Liver (tissue), 9 donors: ENCODE results near the gene PSG5. TPM values are rescaled to one million over a fixed set of nuclear protein-coding genes. Genes with fewer than 3 reads are reported as not detected.
"Not testable (repeated sequence)": the region's sequence is repeated elsewhere in the genome, so short reads cannot be mapped to it uniquely, and the experiment has no call there.

ENCODE experiments used
- DNase-seq: peaks from one replicate; pipeline ENCODE4 v3.0.0-alpha.2; 2017; ENCODE audit warnings: low spot score
- H3K27ac ChIP-seq, 2 donors: one replicate each; pipeline ENCODE4 v1.7.0; 2013; ENCODE audit warnings: inconsistent platforms in 2 of 2, low read length in 2 of 2, control low read depth in 1 of 2, low read depth in 1 of 2, mild to moderate bottlenecking in 1 of 2
- H3K27me3 ChIP-seq, 4 donors: one replicate each; pipeline versions ENCODE4 v1.6.1 to v1.7.0; 2013; ENCODE audit warnings: low read length in 3 of 4, inconsistent platforms in 1 of 4, mild to moderate bottlenecking in 1 of 4, moderate library complexity in 1 of 4; ENCODE audit not compliant: control insufficient read depth in 4 of 4, insufficient read depth in 4 of 4
- H3K36me3 ChIP-seq, 4 donors: one replicate each; pipeline versions ENCODE4 v1.6.1 to v1.7.0; 2013; ENCODE audit warnings: low read length in 3 of 4, mild to moderate bottlenecking in 3 of 4, low read depth in 1 of 4, moderate library complexity in 1 of 4; ENCODE audit not compliant: control insufficient read depth in 4 of 4, insufficient read depth in 3 of 4
- H3K4me1 ChIP-seq, 4 donors: one replicate each; pipeline versions ENCODE4 v1.6.1 to v1.7.0; 2013; ENCODE audit warnings: low read length in 3 of 4, mild to moderate bottlenecking in 3 of 4, moderate library complexity in 1 of 4; ENCODE audit not compliant: control insufficient read depth in 4 of 4, insufficient read depth in 4 of 4
- H3K4me3 ChIP-seq, 3 donors: one replicate each; pipeline versions ENCODE4 v1.6.1 to v1.7.0; 2013; ENCODE audit warnings: low read length in 3 of 3, control low read depth in 1 of 3, low read depth in 1 of 3, mild to moderate bottlenecking in 1 of 3
- H3K9ac ChIP-seq, 2 donors: one replicate each; pipeline ENCODE4 v1.7.0; 2013; ENCODE audit warnings: low read length in 2 of 2, mild to moderate bottlenecking in 2 of 2, moderate library complexity in 2 of 2, control low read depth in 1 of 2, low read depth in 1 of 2
- H3K9me3 ChIP-seq, 4 donors: one replicate each; pipeline versions ENCODE4 v1.6.1 to v1.7.0; 2013; ENCODE audit warnings: low read length in 3 of 4; ENCODE audit not compliant: control insufficient read depth in 4 of 4
- CTCF ChIP-seq: fragments of 150-350 bp; IDR thresholded peaks from 2 replicates; pipeline ENCODE4 v1.5.1; 2017; ENCODE audit warnings: improper control_type of control experiment, low read depth, low read length; ENCODE audit not compliant: missing input control
- FOXA1 ChIP-seq: IDR thresholded peaks from 2 replicates; pipeline ENCODE4 v1.6.1; 2016; ENCODE audit warnings: antibody characterized with exemption
- FOXA2 ChIP-seq: IDR thresholded peaks from 2 replicates; pipeline ENCODE4 v1.6.1; 2016; ENCODE audit warnings: antibody characterized with exemption
- GABPA ChIP-seq, 2 donors: IDR thresholded peaks in 1 of 2; conservative IDR thresholded peaks in 1 of 2; 2 replicates each; pipeline ENCODE4 v1.6.1; 2016; ENCODE audit warnings: antibody characterized with exemption in 2 of 2, mild to moderate bottlenecking in 1 of 2, moderate library complexity in 1 of 2
- JUND ChIP-seq, 2 donors: IDR thresholded peaks; 2 replicates each; pipeline ENCODE4 v1.6.1; 2016; ENCODE audit warnings: antibody characterized with exemption in 2 of 2
- RAD21 ChIP-seq, 2 donors: IDR thresholded peaks; 2 replicates each; pipeline ENCODE4 v1.6.1; 2016; ENCODE audit warnings: antibody characterized with exemption in 2 of 2, mild to moderate bottlenecking in 2 of 2
- RXRA ChIP-seq, 2 donors: IDR thresholded peaks; 2 replicates each; pipeline ENCODE4 v1.6.1; 2017 to 2018; ENCODE audit warnings: antibody characterized with exemption in 2 of 2, mild to moderate bottlenecking in 1 of 2
- WGBS: extraction: QIAGEN DNeasy Blood & Tissue Kit; methylation state at CpG from one replicate; pipeline ENCODE4 v1.1.7; 2013; 5-methylcytosine and 5-hydroxymethylcytosine counted together
- polyA plus RNA-seq, 2 donors: library from polyadenylated mRNA; stranded (reverse) in 1 of 2; unstranded in 1 of 2; fragments of 200-250 nt in 1 of 2; fragments of >200 nt in 1 of 2; fragmentation: Nextera tagmentation in 1 of 2; extraction: Ambion mirVana in 1 of 2; gene quantifications; one replicate each; pipeline versions ENCODE4 v1.2.1 to v1.2.3, GENCODE V29; 2013 to 2015
- total RNA-seq, 2 donors: library from RNA; depleted of rRNA; stranded (reverse); fragments of >200 nt; gene quantifications; one replicate each; pipeline ENCODE4 v1.2.3, GENCODE V29; 2014
- donor health status: healthy.
- donor health status: healthy.
- donor health status: healthy.
- donor health status: healthy.
- donor health status: healthy.

The PSG5 gene
- total and polyA plus RNA-seq, 4 donors, result not detected

GRCh38 chr19:43124360-43124759 lies 62.0 kb downstream of the PSG5 start:
- Histone ChIP-seq H3K4me3 (no peak overlapping the region), H3K4me1 (peaks cover 0 to 3% (median 0%) of the 10 kb centered on the region in 4 donors), H3K27ac (no peak overlapping the region), H3K27me3 (no peaks in the 10 kb centered on the region), H3K36me3 (no peaks in the 10 kb centered on the region), H3K9ac (no peak overlapping the region), H3K9me3 (no peaks in the 10 kb centered on the region)
- WGBS, result 64% methylated on average over 2 of the region's 2 CpGs
- no peak for DNase-seq
- TF ChIP-seq FOXA1, result no peak
- TF ChIP-seq FOXA2, result no peak
- TF ChIP-seq GABPA (IDR thresholded peaks at IDR 0.05 in 1 of 2, conservative IDR thresholded peaks at IDR 0.05 in 1 of 2), result no peak
- TF ChIP-seq CTCF, result peak; percentile 20
- TF ChIP-seq RXRA (IDR thresholded peaks at IDR 0.05), result no peak
- TF ChIP-seq RAD21 (IDR thresholded peaks at IDR 0.05), result no peak
- no peak for TF ChIP-seq JUND (IDR thresholded peaks at IDR 0.05)

GRCh38 chr19:43120433-43121026 lies 65.8 kb downstream of the PSG5 start:
- not testable (repeated sequence) for DNase-seq, H3K27me3 ChIP-seq, H3K4me1 ChIP-seq, H3K27ac ChIP-seq, H3K36me3 ChIP-seq, H3K4me3 ChIP-seq, H3K9ac ChIP-seq, H3K9me3 ChIP-seq
- WGBS, result 77% methylated on average over 11 of the region's 11 CpGs

GRCh38 chr19:43119526-43119925 lies 66.8 kb downstream of the PSG5 start:
- not testable (repeated sequence) for H3K27me3 ChIP-seq, H3K9me3 ChIP-seq, H3K27ac ChIP-seq, H3K36me3 ChIP-seq, H3K4me1 ChIP-seq, H3K4me3 ChIP-seq, H3K9ac ChIP-seq, DNase-seq
- 63% methylated on average over 3 of the region's 3 CpGs for WGBS

Other genes starting within 250 kb of the PSG5 start
- gene PSG7, start 249.3 kb downstream of the PSG5 start, total RNA-seq, result not detected
- gene PSG7, start 249.3 kb downstream of the PSG5 start, polyA plus RNA-seq, result not detected
- gene PSG11, start 160.1 kb downstream of the PSG5 start, total RNA-seq, result not detected
- not detected for gene PSG11, start 160.1 kb downstream of the PSG5 start, polyA plus RNA-seq
- not detected for gene PSG2, start 103.8 kb downstream of the PSG5 start, total RNA-seq
- gene PSG2, start 103.8 kb downstream of the PSG5 start, polyA plus RNA-seq, result not detected
- gene PSG4, start 19.1 kb upstream of the PSG5 start, total RNA-seq, result not detected
- gene PSG4, start 19.1 kb upstream of the PSG5 start, polyA plus RNA-seq, result not detected
- gene PSG9, start 83.0 kb upstream of the PSG5 start, total RNA-seq, result not detected
- gene PSG9, start 83.0 kb upstream of the PSG5 start, polyA plus RNA-seq, result not detected
- 10 to 100 TPM in 1 of 2 donors, 1 to 10 TPM in 1; 8.2 to 33.4 TPM for gene CD177, start 167.2 kb upstream of the PSG5 start, total RNA-seq
- under 1 TPM; 0.38 to 0.68 TPM for gene CD177, start 167.2 kb upstream of the PSG5 start, polyA plus RNA-seq
- not detected for gene TEX101, start 228.4 kb upstream of the PSG5 start, total RNA-seq
- gene TEX101, start 228.4 kb upstream of the PSG5 start, polyA plus RNA-seq, result not detected